Measurements from ENCODE around the gene SLC52A3. TPM values are rescaled to one million over a fixed set of nuclear protein-coding genes. Genes with fewer than 3 reads are reported as not detected.
"Not testable (repeated sequence)": the region's sequence is repeated elsewhere in the genome, so short reads cannot be mapped to it uniquely, and the experiment has no call there.

SLC52A3 gene
- total RNA-seq, 1 experiment from 2014 or later: 3.6 TPM

- in situ Hi-C loops (cut with HindIII; ENCODE audit: low pct_unique_long_range_greater_than_20kb, low sequenced_read_pairs): no loop called here
- DNase-seq (ENCODE audit: low read depth): no peak
These were observed 28.1 kb downstream of the SLC52A3 start for GRCh38 chr20:740162-740561.

- DNase-seq (ENCODE audit: low read depth): no peak
- in situ Hi-C loops (cut with HindIII; ENCODE audit: low pct_unique_long_range_greater_than_20kb, low sequenced_read_pairs): no loop called here
These were observed 28.6 kb downstream of the SLC52A3 start for GRCh38 chr20:739736-740135.

GRCh38 chr20:733861-734260 is 34.4 kb downstream of the SLC52A3 start:
- no peak for DNase-seq (ENCODE audit: low read depth)
- in situ Hi-C loops (cut with HindIII; ENCODE audit: low pct_unique_long_range_greater_than_20kb, low sequenced_read_pairs): no loop called here

- in situ Hi-C loops (cut with HindIII; ENCODE audit: low pct_unique_long_range_greater_than_20kb, low sequenced_read_pairs): no loop called here
- DNase-seq (ENCODE audit: low read depth): no peak
These were observed 35.6 kb downstream of the SLC52A3 start for GRCh38 chr20:732727-733126.

- in situ Hi-C loops (cut with HindIII; ENCODE audit: low pct_unique_long_range_greater_than_20kb, low sequenced_read_pairs): no loop called here
- DNase-seq (ENCODE audit: low read depth): no peak
These were observed 36.3 kb downstream of the SLC52A3 start for GRCh38 chr20:731891-732560.

GRCh38 chr20:730005-730404 is 38.3 kb downstream of the SLC52A3 start:
- in situ Hi-C loops (cut with HindIII; ENCODE audit: low pct_unique_long_range_greater_than_20kb, low sequenced_read_pairs): no loop called here
- DNase-seq (ENCODE audit: low read depth): no peak

GRCh38 chr20:728256-728944 is 39.9 kb downstream of the SLC52A3 start:
- in situ Hi-C loops (cut with HindIII; ENCODE audit: low pct_unique_long_range_greater_than_20kb, low sequenced_read_pairs): no loop called here
- peak; percentile 81 for DNase-seq (ENCODE audit: low read depth)

- in situ Hi-C loops (cut with HindIII; ENCODE audit: low pct_unique_long_range_greater_than_20kb, low sequenced_read_pairs): no loop called here
- DNase-seq (ENCODE audit: low read depth): no peak
These were observed 42.1 kb downstream of the SLC52A3 start for GRCh38 chr20:726160-726559.

- DNase-seq (ENCODE audit: low read depth): no peak
- in situ Hi-C loops (cut with HindIII; ENCODE audit: low pct_unique_long_range_greater_than_20kb, low sequenced_read_pairs): no loop called here
These were observed 42.8 kb downstream of the SLC52A3 start for GRCh38 chr20:725491-725890.

- in situ Hi-C loops (cut with HindIII; ENCODE audit: low pct_unique_long_range_greater_than_20kb, low sequenced_read_pairs); DNase-seq (ENCODE audit: low read depth): not testable (repeated sequence)
These were observed 43.5 kb downstream of the SLC52A3 start for GRCh38 chr20:724797-725196.

- DNase-seq (ENCODE audit: low read depth): no peak
- in situ Hi-C loops (cut with HindIII; ENCODE audit: low pct_unique_long_range_greater_than_20kb, low sequenced_read_pairs): no loop called here
These were observed 44.5 kb downstream of the SLC52A3 start for GRCh38 chr20:723756-724155.

- in situ Hi-C loops (cut with HindIII; ENCODE audit: low pct_unique_long_range_greater_than_20kb, low sequenced_read_pairs): no loop called here
- DNase-seq (ENCODE audit: low read depth): no peak
These were observed 45.3 kb downstream of the SLC52A3 start for GRCh38 chr20:722822-723644.

GRCh38 chr20:721876-722275 is 46.4 kb downstream of the SLC52A3 start:
- in situ Hi-C loops (cut with HindIII; ENCODE audit: low pct_unique_long_range_greater_than_20kb, low sequenced_read_pairs): no loop called here
- DNase-seq (ENCODE audit: low read depth): no peak

GRCh38 chr20:719816-720215 is 48.5 kb downstream of the SLC52A3 start:
- DNase-seq (ENCODE audit: low read depth): no peak
- in situ Hi-C loops (cut with HindIII; ENCODE audit: low pct_unique_long_range_greater_than_20kb, low sequenced_read_pairs): no loop called here

GRCh38 chr20:719068-719467 is 49.2 kb downstream of the SLC52A3 start:
- DNase-seq (ENCODE audit: low read depth): no peak
- in situ Hi-C loops (cut with HindIII; ENCODE audit: low pct_unique_long_range_greater_than_20kb, low sequenced_read_pairs): no loop called here

GRCh38 chr20:717832-718231 is 50.5 kb downstream of the SLC52A3 start:
- in situ Hi-C loops (cut with HindIII; ENCODE audit: low pct_unique_long_range_greater_than_20kb, low sequenced_read_pairs): no loop called here
- DNase-seq (ENCODE audit: low read depth): no peak

GRCh38 chr20:717271-717670 is 51.0 kb downstream of the SLC52A3 start:
- no peak for DNase-seq (ENCODE audit: low read depth)
- in situ Hi-C loops (cut with HindIII; ENCODE audit: low pct_unique_long_range_greater_than_20kb, low sequenced_read_pairs): no loop called here

- DNase-seq (ENCODE audit: low read depth): no peak
- in situ Hi-C loops (cut with HindIII; ENCODE audit: low pct_unique_long_range_greater_than_20kb, low sequenced_read_pairs): no loop called here
These were observed 53.8 kb downstream of the SLC52A3 start for GRCh38 chr20:714453-714852.

- in situ Hi-C loops (cut with HindIII; ENCODE audit: low pct_unique_long_range_greater_than_20kb, low sequenced_read_pairs): no loop called here
These were observed 56.7 kb downstream of the SLC52A3 start for GRCh38 chr20:711576-711975.

More at GRCh38 chr20:711576-711975, 56.7 kb downstream of the SLC52A3 start:
- DNase-seq (ENCODE audit: low read depth): no peak
